Ecto neural progenitor cell (in vitro differentiated cells): ENCODE data around the gene VPS11.
"Not testable (repeated sequence)": the region's sequence is repeated elsewhere in the genome, so short reads cannot be mapped to it uniquely, and the experiment has no call there.

Experiments
- DNase-seq: peaks from one replicate; pipeline ENCODE4 v3.0.0-alpha.2; 2018; ENCODE audit warnings: low spot score

The VPS11 gene

DNA sequence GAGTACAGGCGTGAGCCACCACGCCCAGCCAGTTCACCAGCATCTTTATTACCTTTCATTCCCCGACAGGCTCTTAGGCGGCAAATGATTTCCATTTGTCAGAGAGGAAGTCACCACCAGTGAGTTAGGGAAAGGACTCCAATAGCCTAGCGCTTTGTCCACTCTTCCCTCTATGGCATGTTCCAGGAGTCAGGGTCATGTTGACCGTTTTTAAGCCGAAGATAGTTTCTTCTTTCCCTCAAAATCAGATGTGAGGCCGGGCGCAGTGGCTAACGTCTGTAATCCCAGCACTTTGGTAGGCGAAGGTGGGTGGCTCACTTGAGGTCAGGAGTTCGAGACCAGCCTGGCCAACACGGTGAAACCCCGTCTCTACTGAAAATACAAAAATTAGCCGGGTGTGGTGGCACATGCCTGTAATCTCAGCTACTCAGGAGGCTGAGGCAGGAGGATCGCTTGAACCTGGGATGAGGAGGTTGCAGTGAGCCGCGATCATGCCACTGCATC, 35.6 kb downstream of the VPS11 start:
- not testable (repeated sequence) for DNase-seq

DNA sequence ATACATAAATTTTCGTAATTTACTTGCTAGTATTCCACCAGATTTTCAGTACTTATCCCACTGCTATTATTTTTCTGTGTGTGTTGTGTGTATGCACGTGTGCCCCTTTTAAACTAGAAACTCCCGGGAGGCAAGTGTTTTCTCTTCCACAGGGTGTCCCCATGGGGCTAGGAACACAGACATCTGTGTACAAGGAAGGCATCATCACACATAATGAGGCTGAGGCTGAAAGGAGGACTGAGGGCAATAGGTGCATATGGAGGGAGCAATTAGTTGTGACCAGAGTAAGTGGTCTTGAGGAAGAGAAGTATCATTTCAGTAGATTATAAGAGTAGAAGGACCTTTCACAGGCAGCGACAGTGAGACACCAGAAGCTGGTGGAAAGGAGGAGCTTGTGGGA, 36.2 kb downstream of the VPS11 start:
- no peak for DNase-seq

DNA sequence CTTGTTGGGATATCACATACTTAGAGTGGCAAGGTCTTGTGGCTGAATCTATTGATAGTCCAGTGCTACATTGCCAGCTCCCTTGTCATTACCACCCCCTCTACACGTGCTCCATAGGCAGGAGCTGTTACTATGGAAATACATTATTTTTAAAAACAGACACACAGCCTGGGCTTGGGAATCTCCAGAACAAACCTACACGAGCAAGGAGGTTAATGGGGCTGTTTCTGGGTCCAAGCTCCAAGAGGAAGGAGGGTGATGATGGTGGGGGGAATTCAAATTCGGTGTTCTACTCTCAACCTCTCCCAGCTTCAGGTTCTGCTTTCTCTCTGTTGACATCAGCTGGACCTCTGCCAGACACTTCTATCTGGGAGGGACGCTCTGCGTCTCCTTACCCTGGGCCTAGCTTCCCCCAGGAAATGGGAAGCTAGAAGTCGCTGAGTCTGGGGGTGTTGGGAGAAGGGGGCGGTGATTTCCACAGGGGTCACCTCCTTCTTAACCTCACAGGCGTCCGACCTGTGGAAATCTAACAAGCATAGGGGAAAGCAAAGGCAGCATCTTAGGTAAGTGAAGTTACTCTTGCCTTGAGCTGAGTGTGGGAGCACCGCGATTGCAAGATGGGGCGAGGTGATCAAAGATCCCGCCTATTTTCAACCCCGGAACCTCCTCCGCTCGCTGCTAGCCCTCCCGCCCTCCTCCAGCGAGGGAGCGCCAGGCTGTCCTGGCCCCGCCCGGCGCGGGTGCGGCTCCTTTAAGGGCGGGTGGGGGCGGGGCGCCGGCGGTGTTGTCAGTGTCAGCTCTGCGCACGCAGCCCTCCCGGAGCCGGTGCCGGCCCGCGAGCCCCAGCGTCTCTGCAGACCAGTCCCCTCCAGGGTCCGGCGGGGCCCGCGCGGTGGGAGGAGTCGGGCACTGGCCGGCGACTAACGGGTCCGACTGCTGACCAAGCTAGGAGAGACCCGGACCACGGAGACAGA, 39.2 kb downstream of the VPS11 start, which contains the start of gene C2CD2L:
Gene C2CD2L, plus strand, starts transcription at position 781 of the 974 bp plus-strand sequence. CDS start 398 bp downstream, outside the sequence.
- peak; percentile 90 for DNase-seq

DNA sequence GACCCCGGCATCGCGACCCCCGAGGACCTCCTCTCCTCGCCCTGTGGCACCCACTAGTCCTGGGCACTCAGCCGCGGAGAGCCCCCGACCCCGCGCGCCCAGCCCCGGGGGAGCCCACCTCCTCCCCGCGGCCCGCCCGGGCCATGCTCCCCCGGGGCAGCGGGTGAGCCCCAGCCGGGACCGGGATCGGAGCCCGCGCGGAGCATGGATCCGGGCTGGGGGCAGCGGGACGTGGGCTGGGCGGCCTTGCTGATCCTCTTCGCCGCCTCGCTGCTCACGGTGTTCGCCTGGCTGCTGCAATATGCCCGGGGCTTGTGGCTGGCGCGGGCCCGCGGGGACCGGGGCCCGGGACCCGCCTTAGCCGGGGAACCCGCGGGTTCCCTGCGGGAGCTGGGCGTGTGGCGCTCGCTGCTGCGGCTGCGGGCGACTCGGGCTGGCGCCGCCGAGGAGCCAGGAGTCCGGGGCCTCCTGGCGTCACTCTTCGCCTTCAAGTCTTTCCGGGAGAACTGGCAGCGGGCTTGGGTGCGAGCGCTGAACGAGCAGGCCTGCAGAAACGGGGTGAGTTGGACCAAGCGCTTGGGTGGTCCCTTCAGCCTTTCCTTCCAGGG, 40.0 kb downstream of the VPS11 start:
- no peak for DNase-seq

DNA sequence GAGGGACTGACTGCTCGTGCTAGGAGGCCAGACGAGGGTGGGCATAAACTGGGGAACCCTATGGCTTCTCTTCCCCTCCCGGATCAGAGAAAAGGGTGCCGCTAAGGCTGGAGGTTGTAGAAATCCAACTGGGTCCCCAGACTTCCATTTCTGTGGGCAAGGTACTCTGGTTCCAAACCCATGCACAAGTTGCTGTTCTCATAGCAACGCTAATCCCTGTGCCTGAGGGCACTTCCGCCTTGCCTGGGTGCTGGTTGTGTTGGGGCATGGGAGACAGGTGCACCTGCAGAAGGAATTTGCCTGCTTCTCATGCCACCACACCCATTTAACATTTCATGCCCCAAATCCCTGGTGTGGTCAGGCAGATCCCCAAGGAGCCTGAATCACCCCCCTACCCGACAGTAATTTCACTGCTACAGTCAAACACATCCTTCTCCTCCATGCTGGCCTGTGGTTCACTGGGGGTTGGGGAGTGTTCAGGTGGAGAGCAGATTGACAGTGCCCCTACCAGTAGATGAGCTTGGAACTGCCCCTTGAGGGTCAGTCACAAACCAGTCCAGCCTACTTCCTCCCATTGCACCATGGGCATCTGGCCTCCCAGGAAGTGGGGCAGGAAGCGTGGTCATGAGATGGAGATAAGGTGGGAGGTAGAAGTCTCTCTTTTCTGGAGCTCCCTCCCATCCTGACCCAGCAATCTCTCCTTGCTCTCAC, 40.7 kb downstream of the VPS11 start:
- DNase-seq = no peak

DNA sequence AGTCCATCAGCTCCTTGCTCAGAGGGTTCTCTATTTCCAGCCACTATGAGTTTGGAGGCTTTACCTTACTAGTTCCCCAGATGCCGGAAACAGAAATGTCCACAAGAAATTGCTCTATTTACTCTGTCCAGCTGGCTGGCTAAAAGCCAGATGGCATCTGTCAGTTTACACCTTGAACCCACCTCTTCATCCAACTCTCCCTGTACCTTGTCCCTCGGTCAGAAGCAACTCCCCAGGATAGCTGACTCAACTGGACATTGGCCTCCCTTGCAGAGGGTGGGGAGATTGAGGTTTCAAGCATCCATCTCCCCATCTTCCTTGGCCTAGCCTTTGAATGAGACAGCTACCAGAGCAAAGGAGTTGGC, 41.2 kb downstream of the VPS11 start:
- no peak for DNase-seq

DNA sequence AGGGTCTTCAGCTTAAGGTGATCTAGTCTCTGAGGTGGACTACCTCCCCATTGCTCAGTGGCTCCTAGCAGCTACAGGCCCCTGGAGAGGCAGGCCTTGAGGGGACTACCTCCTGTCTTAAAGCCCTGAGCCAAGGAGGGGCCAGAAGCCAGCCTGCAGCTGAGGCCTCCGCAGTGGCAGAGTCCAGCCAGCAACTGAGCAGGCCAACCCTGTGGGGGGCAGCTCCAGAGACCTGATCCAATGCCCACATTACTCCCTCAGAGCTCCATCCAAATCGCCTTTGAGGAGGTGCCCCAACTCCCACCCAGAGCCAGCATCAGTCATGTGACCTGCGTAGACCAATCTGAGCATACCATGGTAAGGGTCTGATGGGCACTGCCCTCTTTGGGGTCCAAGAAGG, 42.2 kb downstream of the VPS11 start:
- DNase-seq = no peak

DNA sequence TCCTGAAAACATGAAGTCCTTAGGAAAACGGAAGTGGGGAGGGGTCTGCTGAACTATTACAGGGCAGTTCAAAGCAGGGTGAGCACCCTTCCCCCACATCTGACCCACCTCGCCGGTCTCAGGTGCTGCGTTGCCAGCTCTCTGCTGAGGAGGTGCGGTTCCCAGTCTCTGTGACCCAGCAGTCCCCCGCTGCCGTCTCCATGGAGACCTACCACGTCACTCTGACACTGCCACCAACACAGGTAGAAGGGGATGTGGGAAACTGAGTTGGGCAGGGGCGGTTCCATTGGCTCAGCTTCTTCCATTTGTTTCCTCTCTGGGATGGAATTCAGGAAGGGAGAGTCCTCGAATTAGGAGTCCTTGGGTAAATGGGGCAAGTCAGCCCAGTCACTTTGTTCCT, 42.8 kb downstream of the VPS11 start:
- DNase-seq = no peak

DNA sequence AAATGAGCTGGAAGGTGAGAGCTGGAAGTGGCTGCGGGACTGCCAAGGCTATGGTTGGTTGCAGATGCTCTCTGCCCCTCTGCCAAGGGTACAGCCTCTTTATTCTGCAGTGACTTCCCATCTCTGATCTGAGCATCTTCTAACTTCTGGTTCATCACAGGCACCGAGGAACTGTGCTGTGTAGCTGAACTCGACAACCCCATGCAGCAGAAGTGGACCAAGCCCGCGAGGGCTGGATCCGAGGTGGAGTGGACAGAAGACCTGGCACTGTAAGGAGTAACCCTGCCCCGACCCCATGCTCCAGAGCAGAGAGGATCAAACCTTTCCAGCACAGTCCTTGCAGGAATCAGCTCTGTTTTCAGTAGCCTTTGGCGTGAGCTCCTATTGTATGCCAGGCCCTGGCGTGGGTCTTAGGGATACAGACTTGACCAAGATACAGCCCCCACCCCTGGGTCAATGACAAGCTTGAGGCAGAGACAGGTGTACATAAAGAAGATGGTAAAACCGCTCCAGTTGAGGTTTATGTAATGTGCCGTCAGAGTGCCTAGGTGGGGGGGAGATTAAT, 43.8 kb downstream of the VPS11 start:
- DNase-seq = no peak

DNA sequence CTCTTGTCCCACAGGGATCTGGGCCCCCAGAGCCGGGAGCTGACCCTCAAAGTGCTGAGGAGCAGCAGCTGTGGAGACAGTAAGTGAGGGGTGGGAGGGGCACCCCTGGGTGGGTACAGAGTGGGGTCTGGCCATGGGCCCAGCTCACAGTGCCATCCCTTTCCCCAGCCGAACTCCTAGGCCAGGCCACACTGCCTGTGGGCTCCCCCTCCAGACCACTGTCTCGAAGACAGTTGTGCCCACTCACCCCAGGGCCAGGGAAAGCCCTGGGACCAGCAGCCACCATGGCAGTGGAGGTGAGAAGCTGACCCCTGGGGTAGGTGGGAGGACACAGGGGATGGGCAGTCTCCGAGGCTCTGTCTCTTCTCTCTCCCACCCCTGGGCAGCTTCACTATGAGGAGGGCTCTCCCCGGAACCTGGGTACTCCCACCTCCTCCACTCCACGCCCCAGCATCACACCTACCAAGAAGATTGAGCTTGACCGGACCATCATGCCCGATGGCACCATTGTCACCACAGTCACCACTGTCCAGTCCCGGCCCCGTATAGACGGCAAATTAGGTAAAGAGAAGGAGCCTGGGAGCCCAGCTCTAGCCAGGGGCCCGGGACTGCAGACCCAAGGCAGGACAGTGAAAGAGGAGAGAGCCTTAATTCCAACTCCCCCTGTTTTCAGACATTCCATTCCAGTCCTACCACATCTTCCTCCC, 44.8 kb downstream of the VPS11 start:
- no peak for DNase-seq

DNA sequence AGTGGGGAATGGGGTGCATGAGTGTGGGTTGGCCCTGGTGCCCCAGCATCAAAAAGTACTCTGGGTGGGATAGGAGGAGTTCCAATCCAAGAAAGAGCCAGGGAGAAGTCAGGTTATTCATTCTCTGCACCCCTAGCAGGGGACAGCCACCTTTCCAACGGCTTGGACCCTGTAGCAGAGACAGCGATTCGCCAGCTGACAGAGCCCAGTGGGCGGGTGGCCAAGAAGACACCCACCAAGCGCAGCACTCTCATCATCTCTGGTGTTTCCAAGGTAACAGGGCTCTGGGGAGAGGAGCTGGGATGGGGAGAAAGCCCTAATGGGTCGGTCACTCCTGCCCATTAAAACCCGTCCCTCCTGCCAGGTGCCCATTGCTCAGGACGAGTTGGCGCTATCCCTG, 46.1 kb downstream of the VPS11 start:
- DNase-seq = no peak

DNA sequence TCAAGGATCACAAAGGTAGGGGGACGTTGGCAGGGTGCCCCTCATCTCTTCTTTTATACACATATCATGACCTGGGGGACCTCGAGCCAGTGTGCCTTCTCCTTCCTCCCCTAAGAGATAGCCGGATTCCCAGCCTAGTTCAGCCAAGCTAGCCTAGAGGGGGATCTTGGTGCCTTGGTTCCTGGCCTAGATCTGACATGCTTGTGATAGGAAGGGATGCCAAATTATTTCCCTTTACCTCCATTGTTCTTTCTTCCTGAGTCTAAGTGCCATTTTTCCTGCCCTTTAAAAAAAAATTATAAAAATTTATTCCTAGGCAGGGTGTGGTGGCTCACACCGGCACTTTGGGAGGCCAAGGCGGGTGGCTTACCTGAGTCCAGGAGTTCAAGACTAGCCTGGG, 46.7 kb downstream of the VPS11 start:
- DNase-seq = no peak

DNA sequence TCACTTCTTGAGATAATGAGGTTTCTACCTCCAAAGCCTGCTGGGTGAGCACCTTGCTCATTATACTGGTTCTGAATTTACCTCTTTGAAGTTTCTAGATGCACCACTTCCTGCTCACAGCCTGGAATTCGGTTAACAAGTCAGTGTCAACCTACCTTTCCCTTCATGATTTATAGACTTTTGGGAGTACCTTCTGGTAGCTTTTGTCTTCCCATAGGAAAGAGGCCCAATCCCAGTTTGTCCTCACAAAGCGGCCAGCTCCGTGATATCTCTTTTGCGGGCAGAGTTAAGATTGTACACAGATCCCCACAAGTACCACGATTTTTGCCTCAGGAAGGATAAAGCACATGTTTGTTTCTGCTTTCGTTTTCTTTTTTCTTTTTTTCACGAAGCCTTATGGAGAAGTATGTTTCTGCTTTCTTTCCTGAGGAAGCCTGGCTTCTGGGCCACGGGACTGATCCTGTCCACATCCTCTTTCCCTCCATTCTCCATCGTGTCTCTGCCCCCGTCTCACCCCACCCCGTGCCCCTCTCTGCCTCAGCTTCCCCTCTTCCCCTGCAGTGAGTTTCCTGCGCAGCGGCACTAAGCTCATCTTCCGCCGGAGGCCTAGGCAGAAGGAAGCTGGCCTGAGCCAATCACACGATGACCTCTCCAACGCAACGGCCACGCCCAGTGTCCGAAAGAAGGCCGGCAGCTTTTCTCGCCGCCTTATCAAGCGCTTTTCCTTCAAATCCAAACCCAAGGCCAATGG, 48.0 kb downstream of the VPS11 start:
- DNase-seq = no peak

DNA sequence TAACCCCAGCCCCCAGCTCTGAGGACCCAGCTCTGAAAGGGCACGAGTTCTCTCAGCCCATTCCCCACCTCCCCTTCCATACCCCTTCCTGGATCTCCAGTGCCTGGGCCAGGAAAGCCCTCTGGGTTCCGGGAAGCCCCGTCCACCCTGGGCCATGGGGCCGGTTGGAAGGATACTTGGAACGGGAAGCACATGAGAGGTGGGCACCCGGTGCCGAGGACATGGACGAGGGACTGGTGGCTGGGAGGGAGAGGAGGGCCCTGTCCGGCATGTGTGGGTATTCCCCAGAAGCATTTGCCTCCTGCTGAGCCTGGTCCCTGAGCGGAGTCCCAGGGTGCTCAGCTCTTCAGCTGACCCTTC, 48.6 kb downstream of the VPS11 start:
- no peak for DNase-seq

DNA sequence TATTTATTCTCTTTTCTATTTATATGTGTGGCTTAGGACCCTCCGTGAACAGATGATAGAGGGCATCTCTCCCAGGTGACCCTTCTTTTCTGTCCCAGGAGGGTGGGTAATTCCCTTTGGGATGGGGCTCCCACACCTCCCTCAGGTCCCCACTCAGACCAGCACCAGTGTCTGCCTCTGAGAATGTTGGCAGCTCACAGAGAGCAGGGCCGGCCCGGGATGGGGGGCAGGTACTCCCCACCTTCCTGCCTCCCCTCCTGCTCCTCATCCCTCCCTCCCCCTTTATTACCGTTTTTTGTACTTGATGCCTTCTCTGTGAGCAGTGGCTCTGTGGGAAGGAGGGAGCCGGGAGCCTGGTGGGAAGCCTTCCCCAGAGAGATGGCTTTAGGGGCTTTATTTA, 49.0 kb downstream of the VPS11 start:
- DNase-seq = no peak

DNA sequence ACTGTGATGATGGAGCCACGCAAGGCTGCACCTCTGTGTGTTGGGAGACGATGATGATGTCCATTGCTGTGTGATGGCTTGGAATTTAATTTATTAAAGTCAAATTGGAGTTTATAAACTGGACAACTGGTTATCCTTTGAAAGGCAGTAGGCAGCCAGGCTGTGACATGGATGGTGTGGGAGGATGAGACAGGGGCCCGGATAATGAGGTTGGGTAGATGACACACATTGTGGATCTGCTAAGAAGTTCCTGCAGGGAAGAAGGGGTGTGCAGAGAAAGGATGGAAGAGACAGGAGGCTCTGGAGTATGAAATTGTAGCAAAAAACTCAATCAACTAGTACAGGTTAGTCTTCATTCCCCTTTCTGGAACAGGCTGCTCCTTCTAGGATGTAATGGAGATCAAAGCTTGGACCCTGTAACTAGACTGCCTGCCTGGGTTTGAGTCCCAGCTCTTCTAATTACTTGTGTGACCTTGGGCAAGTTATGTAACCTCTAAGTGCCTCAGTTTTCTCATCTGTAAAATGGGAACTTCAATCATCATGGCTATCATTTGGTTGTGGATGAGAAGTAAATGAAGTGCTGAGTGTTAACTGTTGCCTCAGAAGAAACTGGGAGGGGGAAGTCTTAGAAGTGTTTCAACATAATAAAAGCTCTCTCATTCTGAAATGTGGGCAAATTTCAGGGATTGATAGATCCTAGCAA, 49.5 kb downstream of the VPS11 start:
- DNase-seq = no peak

DNA sequence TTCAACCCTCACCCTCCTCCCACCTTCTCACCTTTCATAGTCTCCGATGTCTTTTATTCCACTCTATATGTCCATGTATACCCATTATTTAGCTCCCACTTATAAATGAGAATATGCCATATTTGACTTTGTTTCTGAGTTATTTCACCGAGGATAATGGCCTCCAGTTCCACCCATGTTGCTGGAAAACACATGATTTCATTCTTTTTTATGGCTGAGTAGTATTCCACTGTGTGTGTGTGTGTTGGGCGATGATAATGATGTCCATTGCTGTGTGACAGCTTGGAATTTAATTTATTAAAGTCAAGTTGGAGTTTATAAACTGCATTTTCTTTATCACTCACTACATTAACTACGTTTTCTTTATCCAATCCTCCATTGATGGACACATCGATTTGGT, 50.6 kb downstream of the VPS11 start:
- no peak for DNase-seq

DNA sequence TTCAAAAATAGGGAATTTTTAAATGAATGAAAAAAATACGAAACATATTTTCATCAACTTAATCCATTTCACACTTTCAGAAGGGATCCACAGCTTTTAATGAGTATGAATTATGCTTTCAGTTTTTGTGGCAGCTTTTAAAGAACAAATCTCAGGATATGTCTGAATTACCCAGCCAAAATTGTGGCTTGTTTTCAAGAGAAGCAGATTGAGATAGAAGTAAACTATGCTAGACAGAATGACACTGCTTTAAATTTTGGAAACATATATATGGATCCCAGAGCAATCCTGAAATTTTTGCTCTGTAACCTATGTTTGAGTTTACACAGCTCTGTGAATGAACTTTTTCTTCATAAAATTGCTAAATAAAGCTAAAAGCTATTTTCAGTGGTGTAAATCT, 51.3 kb downstream of the VPS11 start:
- DNase-seq = no peak

DNA sequence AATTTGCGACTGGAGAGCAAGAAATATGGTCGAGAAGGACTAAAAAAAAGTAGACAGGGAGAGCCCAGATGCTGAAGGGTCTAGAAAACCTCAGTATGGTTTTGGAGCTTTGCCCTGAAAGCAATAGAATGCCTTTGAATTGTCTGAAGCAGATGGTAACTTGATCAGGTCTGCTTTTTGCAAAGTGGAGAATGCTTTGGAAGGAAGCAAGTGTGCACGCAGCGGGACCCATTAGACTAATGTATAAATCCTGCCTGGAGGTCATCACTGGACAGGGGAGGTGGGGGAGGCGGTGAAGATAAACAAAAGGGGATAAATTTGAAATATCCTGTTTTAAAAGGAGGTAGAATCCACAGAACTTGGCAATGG, 53.0 kb downstream of the VPS11 start:
- no peak for DNase-seq

DNA sequence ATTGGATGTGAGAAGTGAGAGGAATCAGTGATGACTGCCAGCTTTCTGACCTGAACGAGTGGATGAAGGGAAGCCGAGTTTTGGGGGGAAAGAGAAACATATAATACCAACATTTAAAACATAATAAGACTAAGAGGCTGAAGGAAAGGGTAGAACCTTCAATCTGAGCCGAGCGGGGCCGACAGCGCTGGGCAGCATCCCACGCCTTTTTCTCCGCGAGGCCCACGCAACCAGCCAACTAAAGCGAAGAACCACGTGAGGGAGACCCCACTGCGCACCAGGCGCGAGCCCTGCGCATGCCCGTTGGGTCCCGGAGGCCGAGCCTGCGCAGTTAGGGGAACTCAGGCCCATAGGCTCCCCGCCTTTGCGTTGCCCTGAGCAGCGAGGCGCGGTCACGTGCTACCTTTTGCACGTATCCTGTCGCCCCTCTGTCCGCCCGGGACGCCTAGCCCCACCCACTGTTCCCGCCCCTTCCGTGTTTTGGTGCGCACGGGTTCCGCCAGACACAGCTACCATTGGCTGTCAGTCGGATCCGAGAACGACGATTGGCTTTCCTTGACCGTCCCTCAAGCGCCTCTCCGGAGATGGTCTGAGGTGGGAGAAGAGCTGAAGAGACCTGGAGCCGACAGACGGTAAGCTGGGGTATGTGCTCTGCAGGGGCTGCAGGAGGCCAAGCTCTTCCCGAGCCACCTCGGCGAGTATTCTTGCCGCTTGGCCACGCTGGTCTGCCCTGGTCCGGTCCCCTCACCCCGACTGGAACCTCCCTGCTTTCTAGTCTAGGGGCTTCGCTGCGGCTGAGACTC, 53.6 kb downstream of the VPS11 start, which contains the start of gene HINFP:
Gene HINFP, plus strand, starts transcription at position 573 of the 803 bp plus-strand sequence. CDS start 5,365 bp downstream, outside the sequence.
- DNase-seq = peak; percentile 100
